GM21360 (cell line): Measurements from ENCODE around the gene LAMTOR5.
"Not testable (repeated sequence)": the region's sequence is repeated elsewhere in the genome, so short reads cannot be mapped to it uniquely, and the experiment has no call there.

Experiments used
- ATAC-seq: cut with Tn5 transposase; IDR thresholded peaks from one replicate; pipeline ENCODE4 v1.9.1; 2021; ENCODE audit warnings: mild to moderate bottlenecking, moderate library complexity; ENCODE audit not compliant: unreplicated experiment

The LAMTOR5 gene

GRCh38 chr1:110428946-110429345 lies 21.5 kb upstream of the LAMTOR5 start:
- ATAC-seq, result no peak

GRCh38 chr1:110426854-110427253 lies 19.4 kb upstream of the LAMTOR5 start:
- ATAC-seq, result no peak

- no peak for ATAC-seq
Observed at GRCh38 chr1:110425612-110426152, 18.2 kb upstream of the LAMTOR5 start.

- no peak for ATAC-seq
Observed at GRCh38 chr1:110424699-110425611, 17.5 kb upstream of the LAMTOR5 start.

- no peak for ATAC-seq
Observed at GRCh38 chr1:110420874-110421793, 13.6 kb upstream of the LAMTOR5 start.

GRCh38 chr1:110420023-110420662 lies 12.6 kb upstream of the LAMTOR5 start:
- no peak for ATAC-seq

GRCh38 chr1:110418729-110419128 lies 11.2 kb upstream of the LAMTOR5 start:
- no peak for ATAC-seq

GRCh38 chr1:110413045-110413444 lies 5.6 kb upstream of the LAMTOR5 start:
- not testable (repeated sequence) for ATAC-seq

GRCh38 chr1:110412576-110412975 lies 5.1 kb upstream of the LAMTOR5 start:
- no peak for ATAC-seq

- no peak for ATAC-seq
Observed at GRCh38 chr1:110411173-110411735, 3.8 kb upstream of the LAMTOR5 start.

- ATAC-seq, result no peak
Observed at GRCh38 chr1:110409316-110409715, 1.8 kb upstream of the LAMTOR5 start.

- no peak for ATAC-seq
Observed at GRCh38 chr1:110408488-110408887, 994 bp upstream of the LAMTOR5 start.

- ATAC-seq, result not testable (repeated sequence)
Observed at GRCh38 chr1:110406407-110406806, 1.1 kb downstream of the LAMTOR5 start.

GRCh38 chr1:110404401-110404800 lies 3.1 kb downstream of the LAMTOR5 start:
- ATAC-seq, result no peak

GRCh38 chr1:110403805-110404204 lies 3.7 kb downstream of the LAMTOR5 start:
- no peak for ATAC-seq

- not testable (repeated sequence) for ATAC-seq
Observed at GRCh38 chr1:110396259-110396958, 11.1 kb downstream of the LAMTOR5 start.

- no peak for ATAC-seq
Observed at GRCh38 chr1:110394493-110394820, 13.0 kb downstream of the LAMTOR5 start.

- no peak for ATAC-seq
Observed at GRCh38 chr1:110393691-110394492, 13.6 kb downstream of the LAMTOR5 start.

- no peak for ATAC-seq
Observed at GRCh38 chr1:110393286-110393685, 14.2 kb downstream of the LAMTOR5 start.
